Gastrocnemius medialis (tissue), 4 donors: Measurements from ENCODE around the gene LIME1. TPM values are rescaled to one million over a fixed set of nuclear protein-coding genes. Genes with fewer than 3 reads are reported as not detected.

ENCODE experiments used
- ATAC-seq, 2 donors: fragments of 150-250 bp; one replicate each; pipeline ENCODE4 v1.9.1; 2016
- DNase-seq, 2 donors: peaks; one replicate each; pipeline ENCODE4 v3.0.0-alpha.2; 2019
- H3K27ac ChIP-seq, 4 donors: fragments of 200-600 bp; sonication (generic); 1 replicate in 1 of 4; 2 replicates in 3 of 4; pipeline ENCODE4 v1.5.1; 2016 to 2018; ENCODE audit warnings: mild to moderate bottlenecking in 2 of 4, moderate library complexity in 1 of 4
- H3K27me3 ChIP-seq, 3 donors: fragments of 200-600 bp; sonication (generic) in 2 of 3; 1 replicate in 1 of 3; 2 replicates in 2 of 3; pipeline versions ENCODE4 v1.5.1 to v1.6.0; 2016 to 2019; ENCODE audit warnings: mild to moderate bottlenecking in 1 of 3, moderate library complexity in 1 of 3
- H3K36me3 ChIP-seq, 2 donors: fragments of 200-600 bp; sonication (generic) in 1 of 2; one replicate each; pipeline ENCODE4 v1.5.1; 2017 to 2018
- H3K4me1 ChIP-seq, 2 donors: fragments of 200-600 bp; sonication (generic) in 1 of 2; one replicate each; pipeline ENCODE4 v1.5.1; 2016 to 2017; ENCODE audit warnings: mild to moderate bottlenecking in 2 of 2
- H3K4me3 ChIP-seq, 4 donors: fragments of 200-600 bp; sonication (generic) in 3 of 4; 1 replicate in 1 of 4; 2 replicates in 3 of 4; pipeline ENCODE4 v1.5.1; 2016 to 2019; ENCODE audit warnings: mild to moderate bottlenecking in 2 of 4
- H3K9me3 ChIP-seq, 3 donors: fragments of 200-600 bp; sonication (generic) in 2 of 3; 1 replicate in 1 of 3; 2 replicates in 2 of 3; pipeline ENCODE4 v1.5.1; 2016 to 2019
- CTCF ChIP-seq, 5 experiments: fragments of 450-650 bp in 3 of 5; fragments of 200-600 bp in 2 of 5; sonication (generic) in 2 of 5; IDR thresholded peaks in 4 of 5; conservative IDR thresholded peaks in 1 of 5; 1 replicate in 4 of 5; 2 replicates in 1 of 5; pipeline ENCODE4 v1.5.1; 2016 to 2019; ENCODE audit warnings: antibody characterized with exemption in 5 of 5, mild to moderate bottlenecking in 3 of 5, moderate library complexity in 3 of 5
- POLR2A ChIP-seq, 2 donors: fragments of 450-650 bp; IDR thresholded peaks; one replicate each; pipeline ENCODE4 v1.6.1; 2017; ENCODE audit warnings: antibody characterized with exemption in 2 of 2, mild to moderate bottlenecking in 2 of 2, moderate library complexity in 2 of 2
- in situ Hi-C, 4 donors: fragments of 200-750 bp; cut with MboI; loops; one replicate each; pipeline versions ENCODE4 v1.15.0 to v1.8.0; 2017; ENCODE audit warnings: low sequenced_read_pairs in 4 of 4
- intact Hi-C: fragments of 100-400 bp; cut with DNase I; formaldehyde crosslinking; loops from one replicate; pipeline ENCODE4 v1.15.1; 2023; ENCODE audit warnings: low total_unique reads
- total RNA-seq, 4 donors: library from RNA; depleted of rRNA; stranded (reverse); fragments of >200 nt; gene quantifications; one replicate each; pipeline versions ENCODE4 v1.1.0 to v1.2.3, GENCODE V29; 2016

The LIME1 gene
- total RNA-seq, 4 donors from 2014 or later = 2.0 to 6.3 (median 4.1) TPM

DNA sequence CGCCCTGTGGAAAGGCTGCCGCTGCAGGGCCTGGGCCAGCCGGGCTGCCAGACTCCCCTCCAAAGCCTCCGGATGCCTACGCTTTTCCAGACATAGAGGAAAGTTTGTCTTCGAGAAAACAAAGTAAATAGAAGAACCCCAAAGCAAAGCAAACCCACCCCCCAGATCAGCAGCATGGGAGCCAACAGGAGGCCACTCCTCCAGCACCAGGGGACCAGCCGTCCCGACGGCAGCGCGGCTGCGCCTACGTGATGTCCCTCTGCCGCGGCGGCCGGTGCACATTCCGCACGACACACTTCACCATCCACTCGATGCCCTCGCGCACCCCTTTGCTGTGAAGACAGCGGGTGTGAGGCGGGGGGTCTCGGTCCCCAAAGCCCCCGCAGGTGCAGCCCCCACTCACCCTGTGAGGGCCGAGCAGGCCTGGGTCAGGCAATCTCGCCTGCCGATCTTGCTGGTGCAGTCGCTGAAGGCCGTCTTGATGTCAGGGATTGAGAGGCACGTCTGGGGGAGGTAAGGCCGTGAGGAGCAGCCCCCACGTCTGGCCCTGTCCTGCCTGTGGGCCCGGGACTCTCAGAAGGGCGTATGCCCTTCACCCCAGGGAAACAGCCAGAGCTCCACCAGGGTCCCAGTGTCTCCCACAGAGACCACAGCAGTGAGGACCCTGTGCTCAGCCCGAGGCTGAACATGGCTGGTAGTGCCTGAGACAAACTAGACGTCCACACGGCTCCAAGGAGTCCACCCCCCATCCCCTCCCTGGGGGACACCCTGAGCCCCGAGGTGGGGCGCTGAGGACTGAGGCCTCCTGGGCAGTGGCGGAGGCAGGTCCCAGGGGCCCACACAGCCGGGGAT, 36.0 kb upstream of the LIME1 start:
- H3K36me3 ChIP-seq = peaks cover 0 to 14% of the 10 kb centered on the region in 2 donors
- no peak overlapping the region for H3K4me3 ChIP-seq
- ATAC-seq = no peak
- DNase-seq = peak in 1 of 2 donors; percentile 15
- no peaks in the 10 kb centered on the region for H3K27me3 ChIP-seq
- H3K27ac ChIP-seq = peak overlapping the region in 2 of 4 donors; percentile 65 to 76
- in situ Hi-C loops (no loop called here), intact Hi-C loops (no loop called here)
- TF ChIP-seq CTCF (IDR thresholded peaks at IDR 0.05 in 4 of 5, conservative IDR thresholded peaks at IDR 0.05 in 1 of 5) (no peak), POLR2A (IDR thresholded peaks at IDR 0.05) (no peak)
- peaks cover 30 to 32% of the 10 kb centered on the region in 2 donors for H3K4me1 ChIP-seq
- H3K9me3 ChIP-seq = no peaks in the 10 kb centered on the region

GRCh38 chr20:63701051-63701328, 35.5 kb upstream of the LIME1 start:
- H3K27me3 ChIP-seq = no peaks in the 10 kb centered on the region
- no peak overlapping the region for H3K27ac ChIP-seq
- H3K4me3 ChIP-seq = no peak overlapping the region
- no peak for TF ChIP-seq POLR2A (IDR thresholded peaks at IDR 0.05)
- no peak for TF ChIP-seq CTCF (IDR thresholded peaks at IDR 0.05 in 4 of 5, conservative IDR thresholded peaks at IDR 0.05 in 1 of 5)
- in situ Hi-C loops (no loop called here), intact Hi-C loops (no loop called here)
- peaks cover 27% of the 10 kb centered on the region in 2 donors for H3K4me1 ChIP-seq
- no peak for ATAC-seq
- no peak for DNase-seq
- H3K36me3 ChIP-seq = peaks cover 0 to 19% of the 10 kb centered on the region in 2 donors
- no peaks in the 10 kb centered on the region for H3K9me3 ChIP-seq

GRCh38 chr20:63701329-63702035, 35.0 kb upstream of the LIME1 start:
- H3K9me3 ChIP-seq = no peaks in the 10 kb centered on the region
- peaks cover 28 to 29% of the 10 kb centered on the region in 2 donors for H3K4me1 ChIP-seq
- peaks cover 0 to 24% of the 10 kb centered on the region in 2 donors for H3K36me3 ChIP-seq
- in situ Hi-C loops = no loop called here
- intact Hi-C loops = no loop called here
- no peak overlapping the region for H3K4me3 ChIP-seq
- no peak for ATAC-seq
- no peak for TF ChIP-seq CTCF (IDR thresholded peaks at IDR 0.05 in 4 of 5, conservative IDR thresholded peaks at IDR 0.05 in 1 of 5)
- no peaks in the 10 kb centered on the region for H3K27me3 ChIP-seq
- no peak for DNase-seq
- H3K27ac ChIP-seq = no peak overlapping the region

DNA sequence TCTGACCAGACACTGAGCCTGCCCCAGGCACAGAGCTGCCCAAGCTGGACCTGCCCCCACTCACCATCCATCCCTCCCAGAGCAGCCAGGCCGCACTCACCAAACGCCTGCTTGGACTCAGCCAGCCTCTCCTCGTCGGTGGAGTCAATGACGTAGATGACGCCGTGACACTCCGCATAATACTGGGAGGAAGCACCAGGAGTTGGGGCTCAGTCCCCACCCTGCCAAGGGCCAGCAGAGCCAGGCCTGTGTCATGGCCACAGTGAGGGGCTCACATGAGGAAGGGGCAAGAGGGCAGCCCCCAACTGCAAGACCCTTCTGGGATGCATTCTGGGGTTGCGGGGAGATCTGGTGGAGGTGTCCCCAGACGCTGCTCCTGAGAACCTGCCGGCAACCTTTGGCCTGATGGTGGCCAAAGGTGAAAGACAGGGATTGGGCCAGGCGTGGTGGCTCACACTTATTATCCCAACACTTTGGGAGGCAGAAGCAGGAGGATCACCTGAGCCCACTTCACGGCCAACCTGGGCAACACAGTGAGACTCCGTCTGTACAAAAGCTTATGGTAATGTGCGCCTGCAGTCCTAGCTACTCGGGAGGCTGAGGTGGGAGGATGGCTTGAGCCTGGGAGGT, 34.3 kb upstream of the LIME1 start:
- ATAC-seq (no peak), DNase-seq (no peak)
- no peak for TF ChIP-seq POLR2A (IDR thresholded peaks at IDR 0.05)
- no peak for TF ChIP-seq CTCF (IDR thresholded peaks at IDR 0.05 in 4 of 5, conservative IDR thresholded peaks at IDR 0.05 in 1 of 5)
- Histone ChIP-seq H3K27me3 (no peaks in the 10 kb centered on the region), H3K9me3 (no peaks in the 10 kb centered on the region), H3K4me3 (no peak overlapping the region), H3K27ac (no peak overlapping the region), H3K4me1 (peaks cover 28 to 34% of the 10 kb centered on the region in 2 donors), H3K36me3 (peaks cover 0 to 24% of the 10 kb centered on the region in 2 donors)
- intact Hi-C loops = no loop called here
- in situ Hi-C loops = no loop called here
